ENCODE measurements around the gene PLBD1. TPM values are rescaled to one million over a fixed set of nuclear protein-coding genes. Genes with fewer than 3 reads are reported as not detected.
A peak's percentile ranks its signal among the peaks of the same experiment; 100 is the strongest.

The PLBD1 gene
- polyA plus RNA-seq, 1 donor from 2014 or later = 1.4 TPM

DNA sequence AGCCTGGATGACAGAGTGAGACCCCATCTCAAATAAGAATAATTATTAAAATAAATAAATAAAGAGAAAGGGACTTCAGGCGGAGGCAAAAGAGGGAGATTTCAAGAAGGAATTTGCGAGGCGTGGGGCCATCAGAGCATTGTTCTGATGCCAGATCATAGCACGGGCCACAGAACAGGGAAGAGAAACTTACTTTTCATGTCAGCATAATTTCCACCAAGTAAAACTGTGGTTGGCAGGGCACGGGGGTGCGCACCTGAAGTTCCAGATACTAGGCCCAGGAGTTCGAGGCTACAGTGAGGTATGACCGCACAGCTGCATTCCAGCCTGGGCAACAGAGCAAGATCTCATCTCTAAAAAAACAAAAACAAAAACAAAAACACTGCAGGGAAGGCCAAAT is 11.0 kb upstream of the PLBD1 start:
- no peaks in the 10 kb centered on the region for H3K27me3 Mint-ChIP-seq
- H3K36me3 Mint-ChIP-seq = peaks cover 2% of the 10 kb centered on the region
- H3K9me3 Mint-ChIP-seq = no peaks in the 10 kb centered on the region
- no peak overlapping the region for H3K4me3 Mint-ChIP-seq
- H3K4me1 Mint-ChIP-seq = peaks cover 10 to 30% (median 22%) of the 10 kb centered on the region in 3 donors
- H3K27ac Mint-ChIP-seq = no peak overlapping the region

DNA sequence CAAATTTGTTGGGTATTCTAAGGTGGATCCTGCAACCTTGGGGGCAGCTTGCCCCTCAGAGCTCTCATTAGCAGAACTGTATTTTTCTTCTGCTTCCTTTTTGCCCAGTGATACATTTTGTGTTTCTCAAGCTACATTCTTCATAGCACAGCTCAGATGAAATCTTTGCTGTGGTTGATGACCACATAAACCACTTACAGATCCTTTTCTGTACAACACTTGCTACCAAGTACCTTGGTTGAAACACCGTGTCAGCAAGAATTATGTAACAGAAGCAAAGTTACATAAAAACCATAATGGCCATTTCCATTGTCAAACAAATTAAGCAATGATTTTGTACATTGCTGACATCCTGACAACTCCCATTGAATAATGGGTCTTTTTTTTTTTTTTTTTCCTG is 9.7 kb upstream of the PLBD1 start:
- no peaks in the 10 kb centered on the region for H3K9me3 Mint-ChIP-seq
- H3K27ac Mint-ChIP-seq = no peak overlapping the region
- no peaks in the 10 kb centered on the region for H3K27me3 Mint-ChIP-seq
- H3K4me3 Mint-ChIP-seq = peak overlapping the region in 1 of 4 donors; percentile 3
- peaks cover 10 to 30% (median 22%) of the 10 kb centered on the region in 3 donors for H3K4me1 Mint-ChIP-seq
- H3K36me3 Mint-ChIP-seq = peaks cover 2% of the 10 kb centered on the region

DNA sequence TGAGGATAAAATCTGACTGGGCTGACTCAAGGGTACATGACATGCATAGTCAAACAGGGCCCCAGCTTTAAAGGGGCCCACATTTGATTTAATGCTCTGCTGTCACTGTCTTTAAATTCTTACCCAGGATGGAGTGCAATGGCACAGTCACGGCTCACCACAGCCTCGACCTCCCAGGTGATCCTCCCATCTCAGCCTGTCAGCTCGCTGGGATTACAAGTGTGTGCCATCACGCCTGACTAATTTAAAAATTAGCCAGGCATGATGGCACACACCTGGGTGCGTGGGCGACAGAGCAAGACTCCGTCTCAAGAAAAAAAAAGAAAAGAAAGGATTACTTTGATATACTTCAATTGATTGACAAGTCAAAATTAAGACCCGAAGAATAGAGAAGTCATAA is 9.2 kb upstream of the PLBD1 start:
- Mint-ChIP-seq H3K36me3 (peaks cover 2% of the 10 kb centered on the region), H3K4me3 (no peak overlapping the region), H3K27me3 (no peaks in the 10 kb centered on the region), H3K4me1 (peaks cover 10 to 30% (median 22%) of the 10 kb centered on the region in 3 donors), H3K27ac (no peak overlapping the region), H3K9me3 (no peaks in the 10 kb centered on the region)

DNA sequence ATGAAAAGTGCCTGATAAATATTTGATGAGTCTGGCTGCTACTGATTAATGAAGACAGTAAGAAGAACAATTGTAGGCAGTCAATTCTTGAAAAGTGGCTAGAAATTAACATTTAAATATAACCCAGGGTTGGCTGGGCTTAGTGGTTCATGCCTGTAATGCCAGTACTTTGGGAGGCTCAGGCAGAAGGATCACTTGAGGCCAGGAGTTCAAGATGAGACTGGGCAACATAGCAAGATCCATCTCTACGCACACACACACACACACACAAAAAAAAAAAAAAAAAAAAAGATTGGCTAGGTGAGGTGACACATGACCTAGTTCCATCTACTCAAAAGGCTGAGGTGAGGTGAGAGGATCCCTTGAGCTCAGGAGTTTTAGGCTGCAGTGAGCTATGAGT is 7.9 kb upstream of the PLBD1 start:
- H3K27ac Mint-ChIP-seq = no peak overlapping the region

DNA sequence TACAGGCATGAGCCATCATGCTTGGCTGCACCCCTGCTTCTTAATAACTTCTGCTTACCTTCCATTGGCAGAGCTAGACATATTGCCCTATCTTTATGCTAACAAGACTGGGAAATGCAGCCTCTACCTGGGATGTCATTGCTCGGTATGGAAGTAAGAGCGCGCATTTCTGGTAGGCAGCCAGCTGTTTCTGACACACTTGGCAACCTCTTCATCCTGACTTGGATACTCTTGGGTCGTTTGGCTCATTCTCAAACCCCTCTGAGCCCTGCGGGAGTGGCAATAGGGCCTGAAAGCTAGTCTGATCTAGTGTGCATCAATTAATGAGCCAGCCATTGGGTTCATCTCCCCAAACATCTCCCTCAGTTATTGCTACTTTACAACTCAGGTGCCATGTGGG is 5.4 kb upstream of the PLBD1 start:
- peaks cover 8 to 27% (median 19%) of the 10 kb centered on the region in 3 donors for H3K4me1 Mint-ChIP-seq
- H3K27me3 Mint-ChIP-seq = peaks cover 3% of the 10 kb centered on the region
- H3K27ac Mint-ChIP-seq = no peak overlapping the region
- H3K4me3 Mint-ChIP-seq = no peak overlapping the region
- H3K9me3 Mint-ChIP-seq = no peaks in the 10 kb centered on the region
- H3K36me3 Mint-ChIP-seq = no peaks in the 10 kb centered on the region

More for the DNA sequence above, 7.9 kb upstream of the PLBD1 start:
- H3K4me3 Mint-ChIP-seq = no peak overlapping the region
- H3K9me3 Mint-ChIP-seq = no peaks in the 10 kb centered on the region
- H3K4me1 Mint-ChIP-seq = peaks cover 10 to 30% (median 22%) of the 10 kb centered on the region in 3 donors
- peaks cover 2% of the 10 kb centered on the region for H3K36me3 Mint-ChIP-seq
- H3K27me3 Mint-ChIP-seq = no peaks in the 10 kb centered on the region

DNA sequence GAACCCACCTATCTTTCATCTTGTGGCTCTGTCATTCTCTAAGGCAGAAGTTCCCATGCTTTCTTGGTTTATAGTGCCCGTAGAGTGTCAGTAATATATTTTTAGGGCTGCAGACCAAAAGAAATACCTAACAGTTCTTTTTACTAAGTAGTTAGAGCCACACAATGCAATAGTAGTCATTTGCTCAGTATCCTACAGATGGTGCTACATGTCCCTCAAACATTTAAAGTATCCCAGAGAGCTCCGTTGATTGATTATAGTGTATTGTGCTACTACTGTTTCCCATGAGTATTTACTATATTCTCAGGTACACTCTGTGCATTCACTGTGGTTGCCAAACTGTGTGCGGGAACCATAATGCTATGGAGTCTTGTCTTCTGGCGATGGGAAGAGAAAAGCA is 4.7 kb upstream of the PLBD1 start:
- Mint-ChIP-seq H3K27ac (no peak overlapping the region), H3K36me3 (no peaks in the 10 kb centered on the region), H3K4me1 (peaks cover 8 to 23% (median 19%) of the 10 kb centered on the region in 3 donors), H3K27me3 (peaks cover 5% of the 10 kb centered on the region), H3K9me3 (no peaks in the 10 kb centered on the region), H3K4me3 (no peak overlapping the region)

DNA sequence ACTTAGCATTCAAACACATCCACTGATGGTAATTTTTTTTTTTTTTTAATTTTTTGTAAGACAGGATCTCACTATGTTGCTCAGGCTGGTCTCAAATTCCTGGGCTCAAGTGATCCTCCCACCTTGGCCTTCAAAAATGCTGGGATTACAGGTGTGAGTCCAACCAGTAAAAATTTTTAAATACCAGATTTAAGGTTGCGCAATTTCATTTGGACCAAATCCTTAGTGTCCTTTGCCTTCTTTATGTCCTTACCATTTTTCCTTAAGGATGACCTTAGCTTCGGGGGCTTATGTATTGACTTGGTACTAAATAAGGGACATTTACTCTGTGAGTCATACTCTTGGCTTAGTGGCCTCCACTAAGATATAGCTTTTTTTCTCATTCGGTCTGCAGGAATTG is 4.1 kb upstream of the PLBD1 start:
- Mint-ChIP-seq H3K36me3 (no peaks in the 10 kb centered on the region), H3K4me1 (peaks cover 2 to 17% (median 13%) of the 10 kb centered on the region in 3 donors), H3K27me3 (peaks cover 5% of the 10 kb centered on the region), H3K9me3 (no peaks in the 10 kb centered on the region), H3K27ac (no peak overlapping the region), H3K4me3 (no peak overlapping the region)

DNA sequence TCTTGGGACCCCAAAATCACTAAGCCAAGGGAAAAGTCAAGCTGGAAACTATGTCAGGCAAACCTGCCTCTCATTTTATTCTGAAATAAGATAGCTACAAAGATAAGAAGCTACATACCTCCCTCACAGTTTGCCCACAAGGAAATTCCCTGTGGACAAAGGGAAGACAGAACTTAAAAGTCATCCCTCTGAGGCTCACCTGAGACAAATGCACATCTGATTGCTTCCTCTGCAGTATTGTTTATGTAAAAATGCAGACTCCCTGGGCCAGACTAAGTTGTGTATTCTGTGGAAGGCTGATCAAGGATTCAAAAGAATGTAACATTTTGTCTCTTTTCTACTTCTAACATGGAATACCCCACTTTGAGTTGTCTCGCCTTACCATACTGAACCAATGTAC is 2.5 kb upstream of the PLBD1 start:
- Mint-ChIP-seq H3K27ac (no peak overlapping the region), H3K9me3 (no peaks in the 10 kb centered on the region), H3K4me1 (peaks cover 0 to 5% (median 5%) of the 10 kb centered on the region in 3 donors), H3K36me3 (no peaks in the 10 kb centered on the region), H3K27me3 (peaks cover 5% of the 10 kb centered on the region), H3K4me3 (no peak overlapping the region)

DNA sequence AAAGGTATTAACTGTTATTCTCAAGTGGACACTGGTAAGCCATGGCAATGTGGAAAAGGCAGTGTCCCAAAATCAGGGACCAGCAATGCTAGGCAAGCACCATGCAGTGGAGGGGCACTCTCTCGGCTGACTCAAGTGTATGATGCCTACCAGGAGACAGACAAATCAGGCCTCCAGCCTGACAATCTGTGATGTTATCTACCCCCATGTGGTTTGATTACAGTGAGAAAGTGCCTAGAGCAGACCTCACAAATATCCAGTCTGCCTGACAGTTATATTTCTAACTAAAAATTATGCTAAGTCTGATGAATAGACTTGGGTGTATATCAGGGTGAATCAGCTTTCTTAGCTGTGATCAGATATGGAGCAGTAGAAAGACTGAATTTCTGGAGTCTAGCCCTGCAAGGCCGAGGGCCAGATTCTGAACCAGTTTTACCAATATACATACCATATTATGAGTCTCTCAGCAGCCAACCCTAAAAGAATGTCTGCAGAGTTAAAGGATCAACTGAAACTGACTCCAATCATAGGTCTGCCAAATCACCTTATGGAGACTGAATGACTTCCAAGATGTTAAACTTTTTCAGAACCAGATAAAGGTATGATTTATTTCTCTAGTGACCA is 3.2 kb downstream of the PLBD1 start:
- Mint-ChIP-seq H3K4me1 (peaks cover 4 to 10% (median 6%) of the 10 kb centered on the region in 3 donors), H3K27me3 (peaks cover 5% of the 10 kb centered on the region), H3K4me3 (no peak overlapping the region), H3K36me3 (no peaks in the 10 kb centered on the region), H3K9me3 (no peaks in the 10 kb centered on the region), H3K27ac (no peak overlapping the region)

DNA sequence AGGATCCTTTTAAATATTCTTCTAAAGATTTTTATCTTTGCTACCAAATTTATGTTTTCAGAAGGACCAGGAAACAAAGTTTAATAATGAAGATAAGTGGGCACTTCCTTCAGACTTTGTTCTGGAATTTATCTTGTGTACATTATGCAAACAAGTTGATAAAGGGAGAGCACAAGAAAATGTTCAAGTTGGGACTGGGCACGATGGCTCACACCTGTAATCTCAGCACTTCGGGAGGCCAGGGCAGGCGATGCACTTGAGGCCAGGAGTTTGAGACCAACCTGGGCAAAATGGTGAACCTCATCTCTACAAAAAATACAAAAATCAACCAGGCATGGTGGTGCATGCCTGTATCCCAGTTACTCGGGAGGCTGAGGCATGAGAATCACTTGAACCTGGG is 4.6 kb downstream of the PLBD1 start:
- H3K4me1 Mint-ChIP-seq = peaks cover 10 to 17% (median 15%) of the 10 kb centered on the region in 3 donors
- H3K27me3 Mint-ChIP-seq = peaks cover 2% of the 10 kb centered on the region
- no peak overlapping the region for H3K27ac Mint-ChIP-seq
- H3K4me3 Mint-ChIP-seq = no peak overlapping the region
- H3K9me3 Mint-ChIP-seq = no peaks in the 10 kb centered on the region
- no peaks in the 10 kb centered on the region for H3K36me3 Mint-ChIP-seq

DNA sequence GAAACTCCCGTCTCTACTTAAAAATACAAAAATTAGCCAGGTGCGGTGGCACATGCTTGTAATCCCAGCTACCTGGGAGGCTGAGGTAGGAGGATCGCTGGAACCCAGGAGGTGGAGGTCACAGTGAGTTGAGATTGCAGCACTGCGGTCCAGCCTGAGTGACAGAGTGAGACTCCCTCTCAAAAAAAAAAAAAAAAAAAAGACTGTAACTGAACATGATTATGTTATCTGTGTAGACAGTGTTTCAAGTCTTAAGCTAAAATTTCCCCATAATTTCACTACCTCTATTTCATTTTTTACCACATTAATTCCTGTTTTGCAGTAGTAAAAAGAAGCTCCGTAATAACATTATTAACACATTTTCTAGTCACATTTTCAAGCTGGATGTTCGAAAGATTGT is 5.4 kb downstream of the PLBD1 start:
- H3K4me3 Mint-ChIP-seq = no peak overlapping the region
- peaks cover 9 to 15% (median 15%) of the 10 kb centered on the region in 3 donors for H3K4me1 Mint-ChIP-seq
- H3K27ac Mint-ChIP-seq = no peak overlapping the region
- H3K9me3 Mint-ChIP-seq = peaks cover 0 to 2% (median 0%) of the 10 kb centered on the region in 3 donors
- no peaks in the 10 kb centered on the region for H3K36me3 Mint-ChIP-seq
- H3K27me3 Mint-ChIP-seq = no peaks in the 10 kb centered on the region

DNA sequence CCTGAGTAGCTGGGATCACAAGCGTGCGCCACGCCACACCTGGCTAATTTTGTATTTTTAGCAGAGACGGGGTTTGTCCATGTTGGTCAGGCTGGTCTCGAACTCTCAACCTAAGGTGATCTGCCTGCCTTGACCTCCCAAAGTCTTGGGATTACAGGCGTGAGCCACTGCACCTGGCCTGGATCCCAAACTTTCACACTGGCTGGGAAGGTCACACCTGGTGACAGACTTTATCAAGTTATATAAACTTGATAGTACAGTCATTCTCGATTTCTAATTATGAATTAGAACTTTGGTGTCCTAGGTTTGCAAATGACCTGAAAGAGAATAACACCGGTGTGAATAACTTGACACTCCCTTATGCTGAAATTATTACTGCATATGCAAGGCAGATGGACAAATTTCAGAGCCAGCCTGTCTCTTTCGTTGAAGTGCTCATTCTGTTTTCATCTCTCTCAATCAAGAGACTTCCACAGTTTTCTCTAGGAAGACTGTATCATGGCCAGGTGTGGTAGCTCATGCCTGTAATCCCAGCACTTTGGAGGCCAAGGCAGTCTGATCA is 5.9 kb downstream of the PLBD1 start:
- Mint-ChIP-seq H3K9me3 (peaks cover 0 to 6% (median 0%) of the 10 kb centered on the region in 3 donors), H3K27me3 (no peaks in the 10 kb centered on the region), H3K4me3 (no peak overlapping the region), H3K4me1 (peaks cover 9 to 15% (median 15%) of the 10 kb centered on the region in 3 donors), H3K36me3 (no peaks in the 10 kb centered on the region), H3K27ac (no peak overlapping the region)

DNA sequence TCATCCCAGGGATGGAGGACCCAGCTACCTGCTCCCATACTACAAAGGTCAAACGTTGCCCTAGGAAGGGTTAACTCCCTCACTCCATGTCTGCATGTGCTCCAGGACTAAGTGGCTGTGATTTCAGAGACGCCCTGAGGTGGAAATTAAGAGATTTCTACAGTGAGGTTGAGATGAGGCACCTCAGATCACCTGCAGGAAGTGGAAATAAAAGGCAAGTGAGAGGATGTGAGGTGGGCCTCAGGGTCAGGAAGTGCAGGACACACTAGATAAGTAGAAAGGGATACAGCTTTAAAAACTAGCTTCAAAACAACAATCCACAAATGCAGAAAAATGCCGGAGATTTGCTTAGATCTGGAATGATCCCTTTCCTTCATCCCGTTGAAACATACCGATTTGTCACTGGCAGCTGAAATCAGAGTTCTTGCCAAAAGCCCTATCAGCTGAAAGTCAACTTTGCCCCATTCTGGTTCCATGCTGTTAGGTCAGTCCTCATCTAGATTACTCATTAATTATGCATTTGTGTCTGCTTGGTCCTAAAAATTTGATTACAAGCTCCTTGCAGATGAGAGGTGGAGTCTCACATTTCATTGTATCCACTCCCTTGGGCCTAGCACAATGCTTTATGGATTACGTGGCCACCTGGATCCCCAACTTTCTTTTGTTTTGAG is 6.6 kb downstream of the PLBD1 start:
- Mint-ChIP-seq H3K27ac (no peak overlapping the region), H3K4me3 (no peak overlapping the region), H3K9me3 (peaks cover 0 to 6% (median 0%) of the 10 kb centered on the region in 3 donors), H3K27me3 (no peaks in the 10 kb centered on the region), H3K4me1 (peaks cover 9 to 15% (median 15%) of the 10 kb centered on the region in 3 donors), H3K36me3 (no peaks in the 10 kb centered on the region)

DNA sequence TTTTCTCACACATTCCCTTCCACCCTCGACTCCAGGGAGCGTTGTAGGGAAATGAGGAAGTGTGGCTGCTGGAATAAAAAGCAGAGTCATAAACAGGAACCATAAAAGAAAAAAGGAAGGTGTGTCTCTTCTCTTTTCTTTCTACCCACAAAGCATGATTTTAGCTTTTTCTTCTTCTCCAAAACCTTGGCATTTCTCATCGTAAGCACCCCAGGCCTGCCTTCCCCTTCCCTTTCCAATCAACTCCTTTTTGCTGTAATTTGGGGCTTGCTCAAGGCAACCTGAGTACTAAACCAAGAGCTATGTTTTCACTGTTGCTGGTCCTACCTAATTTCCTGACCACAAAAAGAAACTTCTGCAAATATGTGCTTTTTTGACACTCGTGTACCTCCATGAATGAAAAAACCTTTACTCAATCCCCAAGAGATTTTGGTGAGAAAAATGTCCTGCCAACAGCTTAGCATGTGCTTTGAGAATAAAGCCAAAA is 9.2 kb downstream of the PLBD1 start:
- Mint-ChIP-seq H3K9me3 (peaks cover 0 to 6% (median 0%) of the 10 kb centered on the region in 3 donors), H3K4me1 (peaks cover 9 to 15% (median 15%) of the 10 kb centered on the region in 3 donors), H3K4me3 (peak overlapping the region in 3 of 4 donors; percentile 11 to 88 (median 63)), H3K27me3 (no peaks in the 10 kb centered on the region), H3K27ac (peak overlapping the region; percentile 16 to 54 (median 49)), H3K36me3 (no peaks in the 10 kb centered on the region)

DNA sequence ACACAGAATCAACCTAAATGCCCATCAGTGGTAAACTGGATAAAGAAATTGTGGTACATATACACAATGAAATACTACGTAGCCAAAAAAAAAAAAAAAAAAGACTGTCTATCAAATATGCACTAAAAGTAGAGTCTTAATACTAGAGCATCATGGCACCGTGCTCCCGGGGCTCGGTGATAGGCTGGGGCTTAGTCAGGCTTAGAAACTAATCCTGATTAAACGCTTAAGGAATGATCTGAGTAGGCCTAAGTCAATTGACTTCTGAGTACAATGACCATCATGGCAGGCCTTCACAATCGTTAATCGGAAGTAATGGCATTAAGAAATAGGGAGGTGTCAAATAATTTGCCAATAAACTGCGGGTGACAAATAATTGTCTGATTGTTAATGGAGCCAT is 9.7 kb downstream of the PLBD1 start:
- peaks cover 0 to 6% (median 0%) of the 10 kb centered on the region in 3 donors for H3K9me3 Mint-ChIP-seq
- H3K27ac Mint-ChIP-seq = no peak overlapping the region
- no peaks in the 10 kb centered on the region for H3K36me3 Mint-ChIP-seq
- H3K27me3 Mint-ChIP-seq = no peaks in the 10 kb centered on the region
- no peak overlapping the region for H3K4me3 Mint-ChIP-seq
- H3K4me1 Mint-ChIP-seq = peaks cover 9 to 15% (median 15%) of the 10 kb centered on the region in 3 donors
